ENCODE results near the gene SKIC8. TPM values are rescaled to one million over a fixed set of nuclear protein-coding genes. Genes with fewer than 3 reads are reported as not detected.
"Not testable (repeated sequence)": the region's sequence is repeated elsewhere in the genome, so short reads cannot be mapped to it uniquely, and the experiment has no call there.

SKIC8 gene
- total RNA-seq, 1 experiment from 2014 or later = 64.0 TPM

DNA sequence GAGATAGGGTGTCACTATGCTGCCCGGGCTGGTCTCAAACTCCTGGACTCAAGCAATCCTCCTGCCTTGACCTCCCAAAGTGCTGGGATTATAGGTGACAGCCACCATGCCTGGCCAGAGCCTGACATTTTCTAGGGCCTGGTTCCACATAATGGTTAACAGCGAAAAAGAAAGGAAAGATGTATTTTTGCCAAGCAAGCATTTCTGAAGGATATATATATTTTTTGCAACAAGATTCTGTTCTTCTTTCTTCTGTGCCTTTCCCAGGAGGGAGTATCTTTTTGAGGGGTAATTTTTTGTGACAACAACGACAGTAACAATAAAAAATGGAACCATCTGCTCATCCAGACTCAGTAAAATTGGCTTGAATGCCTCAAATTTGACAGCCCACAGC lies 43.4 kb downstream of the SKIC8 start:
- no peak for DNase-seq (ENCODE audit: low spot score)

DNA sequence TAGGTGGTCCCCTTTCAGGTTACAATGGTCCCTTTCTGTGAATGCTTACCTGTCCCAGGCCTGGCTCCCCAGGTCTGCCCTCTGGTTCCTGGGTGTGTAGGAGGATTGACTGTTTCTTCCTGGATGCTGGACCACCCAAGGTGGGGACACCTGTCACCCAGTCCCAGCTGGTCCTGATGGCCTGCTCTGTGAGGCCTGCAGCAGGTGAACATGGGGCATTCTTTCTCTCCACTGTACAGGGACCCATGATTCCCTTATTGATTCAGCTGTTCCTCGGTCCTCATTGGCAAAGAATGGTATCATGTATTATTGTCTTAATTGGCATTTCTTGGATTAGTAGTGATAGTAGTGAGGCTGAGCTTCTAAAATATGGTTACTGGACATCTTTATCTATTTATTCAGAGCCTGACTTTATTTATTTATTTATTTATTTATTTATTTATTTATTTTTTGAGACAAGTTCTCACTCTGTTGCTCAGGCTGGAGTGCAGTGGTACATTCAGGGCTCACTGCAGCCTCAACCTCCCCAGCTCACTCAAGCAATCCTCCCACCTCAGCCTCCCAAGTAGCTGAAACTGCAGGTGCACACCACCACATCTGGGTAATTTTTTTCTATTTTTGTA lies 43.9 kb downstream of the SKIC8 start:
- no peak for DNase-seq (ENCODE audit: low spot score)

DNA sequence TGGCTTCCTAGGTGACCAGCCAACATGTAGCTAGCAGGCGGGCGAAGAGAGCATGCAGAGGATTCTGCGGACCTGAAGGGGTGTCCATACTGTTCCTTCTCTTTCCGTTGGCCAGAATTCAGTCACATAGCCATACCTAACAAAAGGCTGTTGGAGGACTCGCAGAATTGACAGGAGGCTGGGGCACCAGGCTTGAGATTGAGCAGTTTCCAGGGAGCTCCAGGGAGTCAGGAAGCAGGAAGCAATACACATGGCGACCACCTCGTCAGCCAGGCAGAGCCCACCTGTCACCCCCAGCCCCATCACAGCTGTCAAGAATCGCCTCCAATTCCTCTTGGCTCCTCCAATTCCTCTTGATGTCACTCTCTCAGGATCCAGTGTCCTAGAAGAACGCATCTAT lies 48.3 kb downstream of the SKIC8 start:
- DNase-seq (ENCODE audit: low spot score) = no peak

DNA sequence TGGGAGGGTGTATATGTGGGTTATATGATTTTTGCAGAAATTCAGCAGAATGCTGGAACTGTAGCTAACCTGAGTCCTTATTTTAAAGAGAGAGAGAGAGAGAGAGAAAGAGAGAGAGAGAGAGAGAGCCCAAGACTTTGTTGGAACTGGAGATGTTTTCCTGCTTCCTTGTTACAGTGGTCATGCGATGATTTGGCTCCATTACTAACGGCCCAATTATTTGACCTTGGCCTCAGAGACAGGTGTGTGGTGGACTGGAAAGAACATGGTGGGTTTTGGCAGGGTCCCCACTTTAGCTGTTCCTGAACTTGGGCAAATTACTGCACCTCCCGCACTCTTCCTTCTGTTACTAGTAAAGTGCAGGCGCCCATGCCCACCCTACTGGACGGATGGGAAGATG lies 50.3 kb downstream of the SKIC8 start:
- DNase-seq (ENCODE audit: low spot score) = no peak

DNA sequence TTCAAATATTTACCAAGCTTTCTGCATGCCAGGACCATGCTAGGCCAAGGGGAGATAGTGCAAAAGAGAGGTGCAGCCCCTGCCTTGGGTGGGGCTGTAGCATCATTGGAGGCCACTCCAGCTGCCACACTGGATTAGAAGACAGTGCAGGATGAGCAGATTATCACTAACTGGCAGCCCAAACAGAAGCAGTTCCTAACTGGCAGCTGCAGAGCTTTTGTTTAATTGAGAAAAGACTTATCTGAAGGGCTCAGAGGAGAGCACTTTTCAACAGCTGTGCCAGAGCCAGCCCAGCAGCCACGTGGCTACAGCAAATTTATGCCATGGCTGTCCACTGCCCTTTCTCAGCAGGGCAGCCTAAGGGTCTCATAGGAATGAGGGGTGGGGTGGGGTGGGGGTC lies 51.5 kb downstream of the SKIC8 start:
- no peak for DNase-seq (ENCODE audit: low spot score)

DNA sequence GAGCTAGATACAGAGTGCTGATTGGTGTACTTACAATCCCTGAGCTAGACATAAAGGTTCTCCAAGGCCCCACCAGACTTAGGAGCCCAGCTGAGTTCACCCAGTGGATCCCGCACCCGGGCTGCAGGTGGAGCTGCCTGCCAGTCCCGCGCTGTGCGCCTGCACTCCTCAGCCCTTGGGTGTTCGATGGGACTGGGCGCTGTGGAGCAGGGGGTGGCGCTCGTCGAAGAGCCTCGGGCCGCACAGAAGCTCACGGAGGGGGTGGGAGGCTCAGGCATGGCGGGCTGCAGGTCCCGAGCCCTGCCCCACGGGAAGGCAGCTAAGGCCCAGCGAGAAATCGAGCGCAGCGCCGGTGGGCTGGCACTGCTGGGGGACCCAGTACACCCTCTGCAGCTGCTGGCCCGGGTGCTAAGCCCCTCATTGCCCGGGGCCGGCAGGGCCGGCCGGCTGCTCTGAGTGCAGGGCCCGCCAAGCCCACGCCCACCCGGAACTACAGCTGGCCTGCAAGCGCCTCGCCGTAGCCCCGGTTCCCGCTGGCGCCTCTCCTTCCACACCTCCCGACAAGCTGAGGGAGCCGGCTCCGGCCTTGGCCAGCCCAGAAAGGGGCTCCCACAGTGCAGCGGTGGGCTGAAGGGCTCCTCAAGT lies 53.3 kb downstream of the SKIC8 start:
- DNase-seq (ENCODE audit: low spot score) = not testable (repeated sequence)

DNA sequence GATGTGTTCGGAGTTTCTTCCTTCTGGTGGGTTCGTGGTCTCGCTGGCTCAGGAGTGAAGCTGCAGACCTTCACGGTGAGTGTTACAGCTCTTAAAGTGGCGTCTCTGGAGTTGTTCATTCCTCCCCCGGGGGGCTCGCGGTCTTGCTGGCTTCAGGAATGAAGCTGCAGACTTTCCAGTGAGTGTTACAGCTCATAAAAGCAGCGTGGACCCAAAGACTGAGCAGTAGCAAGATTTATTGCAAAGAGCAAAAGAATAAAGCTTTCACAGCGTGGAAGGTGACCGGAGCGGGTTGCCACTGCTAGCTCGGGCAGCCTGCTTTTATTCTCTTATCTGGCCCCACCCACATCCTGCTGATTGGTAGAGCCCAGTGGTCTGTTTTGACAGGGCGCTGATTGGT lies 54.0 kb downstream of the SKIC8 start:
- not testable (repeated sequence) for DNase-seq (ENCODE audit: low spot score)

DNA sequence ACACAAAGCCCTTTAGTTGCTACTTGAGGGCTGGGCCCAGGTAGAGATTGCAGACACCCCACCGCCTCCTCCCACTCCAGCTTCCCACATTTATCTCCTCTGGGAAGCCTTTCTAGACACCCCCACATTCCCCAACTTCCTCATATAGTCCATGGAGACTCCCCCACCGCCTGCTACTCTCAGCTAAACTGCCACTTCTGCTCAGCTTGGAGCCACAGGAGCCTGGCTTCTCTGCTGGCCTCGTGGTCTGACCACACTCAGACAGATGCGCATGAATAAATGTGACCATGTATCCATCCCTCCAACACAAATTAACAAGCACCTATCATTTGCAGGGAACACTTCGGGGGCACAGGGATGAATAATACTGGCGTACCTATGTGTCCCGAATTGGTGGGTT lies 54.5 kb downstream of the SKIC8 start:
- DNase-seq (ENCODE audit: low spot score) = no peak

DNA sequence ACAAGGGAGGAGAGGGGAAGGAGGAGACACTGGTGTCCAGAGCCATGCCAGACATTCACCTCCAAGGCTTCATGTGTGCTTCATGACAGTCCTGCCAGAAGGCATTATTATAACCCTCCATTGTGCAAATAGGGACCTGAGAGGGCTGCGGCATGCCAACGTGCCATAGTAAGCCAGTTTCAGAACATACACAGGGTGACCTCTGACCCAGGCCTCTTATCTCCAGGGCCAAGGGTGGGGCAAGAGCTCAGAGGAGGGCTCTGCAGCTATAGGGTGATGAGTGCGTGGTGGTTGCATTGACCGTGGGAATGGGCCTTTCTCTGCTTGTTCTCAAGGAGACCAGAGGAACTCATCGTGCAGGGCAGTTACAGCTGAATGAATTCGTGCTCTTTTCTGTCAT lies 55.3 kb downstream of the SKIC8 start:
- no peak for DNase-seq (ENCODE audit: low spot score)

DNA sequence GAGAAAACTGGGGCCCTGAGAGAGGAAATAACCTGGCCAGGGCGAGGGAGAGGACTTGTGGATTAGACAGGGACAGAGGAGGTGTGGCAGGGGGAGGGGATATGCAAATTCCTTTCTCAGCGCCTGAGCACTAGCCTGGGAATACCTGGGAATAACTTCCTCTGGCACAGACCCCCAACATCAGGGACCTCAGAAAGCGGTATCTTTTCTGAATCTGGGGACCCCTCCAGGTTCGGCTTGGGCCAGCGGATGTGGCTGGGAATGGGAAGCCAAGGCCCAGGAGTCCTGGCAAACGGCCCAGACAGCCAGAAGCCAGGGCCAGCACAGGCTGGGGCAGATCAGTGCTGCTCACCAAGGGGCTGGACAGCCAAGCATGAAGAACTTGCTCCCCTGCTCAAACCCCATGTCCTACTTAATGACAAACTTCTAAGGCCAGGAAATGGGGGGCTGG lies 55.9 kb downstream of the SKIC8 start:
- no peak for DNase-seq (ENCODE audit: low spot score)

DNA sequence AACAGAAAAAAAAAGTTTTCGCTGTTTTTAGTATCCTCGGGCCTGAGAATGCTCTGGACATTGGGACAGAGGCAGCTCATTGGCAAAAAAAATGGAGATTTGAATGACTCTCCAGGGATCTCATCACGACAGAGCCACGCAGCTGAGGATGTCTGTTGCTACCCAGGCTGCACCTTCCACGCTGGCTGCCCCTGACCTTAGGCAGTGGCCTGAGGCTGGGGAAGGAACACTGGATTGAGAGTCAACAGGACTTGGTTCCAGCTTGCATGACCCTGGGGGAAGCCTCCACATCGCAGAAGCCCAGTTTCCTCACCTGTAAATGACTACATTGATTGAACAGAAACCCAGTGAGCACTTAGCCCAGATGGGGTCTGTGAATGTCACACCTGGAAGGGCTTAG lies 56.4 kb downstream of the SKIC8 start:
- DNase-seq (ENCODE audit: low spot score) = no peak

DNA sequence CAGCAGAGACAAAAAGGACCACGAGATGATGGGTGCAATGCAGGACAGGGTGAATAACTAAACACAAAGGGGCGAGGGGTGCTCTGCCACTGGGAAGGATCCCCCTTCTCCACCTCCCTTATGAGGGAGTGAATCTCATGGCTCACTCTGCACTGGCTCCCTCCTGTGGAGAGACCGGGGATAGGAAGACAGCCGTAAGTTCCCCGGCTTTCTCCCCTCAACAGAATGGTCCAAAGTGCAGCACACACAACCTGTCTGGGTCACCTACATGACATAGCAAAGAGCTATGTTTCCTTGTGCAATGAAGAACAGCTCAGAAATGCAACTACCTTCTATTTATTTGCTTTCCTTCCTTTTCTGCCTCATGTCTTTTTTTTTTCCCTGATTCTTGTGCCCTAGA lies 57.3 kb downstream of the SKIC8 start:
- no peak for DNase-seq (ENCODE audit: low spot score)

DNA sequence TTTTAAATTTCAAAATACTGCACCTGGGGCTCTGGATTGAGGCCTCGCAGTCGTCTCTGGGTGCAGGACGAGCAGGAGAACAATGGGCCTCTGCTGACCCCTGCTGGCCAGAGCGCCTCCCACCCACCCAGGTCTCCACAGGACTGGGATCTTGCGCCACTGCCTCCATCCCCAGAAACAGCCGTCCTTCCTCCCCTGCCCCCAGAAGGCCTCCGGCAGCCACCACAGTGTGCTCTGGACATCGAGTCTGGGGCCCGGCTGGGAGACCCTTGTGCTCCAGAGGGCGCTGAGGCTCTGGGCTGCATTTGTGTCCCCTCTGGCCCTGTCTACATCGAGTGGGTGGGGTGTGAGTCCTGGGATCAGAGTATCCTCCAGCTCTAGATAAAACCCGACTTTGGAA lies 58.4 kb downstream of the SKIC8 start:
- DNase-seq (ENCODE audit: low spot score) = peak; percentile 93

DNA sequence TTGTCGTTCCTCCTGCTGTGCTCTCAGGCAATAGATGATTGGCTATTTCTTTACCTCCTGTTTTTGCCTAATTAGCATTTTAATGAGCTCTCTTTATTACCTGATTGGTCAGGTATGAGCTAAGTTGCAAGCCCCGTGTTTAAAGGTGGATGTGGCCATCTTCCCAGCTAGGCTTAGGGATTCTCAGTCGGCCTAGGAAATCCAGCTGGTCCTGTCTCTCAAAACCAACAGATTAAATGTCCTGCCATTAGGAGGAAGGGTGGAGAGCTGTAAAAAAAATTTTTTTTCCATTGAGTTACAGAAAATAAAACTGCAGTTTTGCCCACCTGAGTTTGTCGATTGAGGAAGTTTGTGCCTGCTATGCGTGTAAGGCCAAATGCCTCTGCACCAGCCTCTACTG lies 59.6 kb downstream of the SKIC8 start:
- no peak for DNase-seq (ENCODE audit: low spot score)

DNA sequence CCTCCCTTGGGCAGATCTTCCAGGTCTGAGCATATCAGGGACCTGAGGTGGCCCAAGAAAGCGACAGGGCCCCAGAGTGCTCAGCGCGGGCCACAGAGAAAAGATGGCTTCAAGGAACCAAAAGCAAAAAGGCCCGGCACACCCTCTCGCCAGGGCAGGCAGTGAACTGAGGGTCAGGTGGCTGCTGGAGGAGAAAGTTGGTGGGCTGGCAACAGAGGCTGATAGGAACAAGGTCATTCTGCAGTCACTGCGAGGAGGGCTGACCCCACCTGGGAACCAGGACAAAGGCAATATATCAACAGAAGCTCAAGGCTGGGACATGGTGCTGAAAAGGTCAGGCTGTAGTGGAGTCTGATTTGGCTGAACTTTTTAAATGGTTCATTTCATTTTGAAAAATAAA lies 62.3 kb downstream of the SKIC8 start:
- no peak for DNase-seq (ENCODE audit: low spot score)

DNA sequence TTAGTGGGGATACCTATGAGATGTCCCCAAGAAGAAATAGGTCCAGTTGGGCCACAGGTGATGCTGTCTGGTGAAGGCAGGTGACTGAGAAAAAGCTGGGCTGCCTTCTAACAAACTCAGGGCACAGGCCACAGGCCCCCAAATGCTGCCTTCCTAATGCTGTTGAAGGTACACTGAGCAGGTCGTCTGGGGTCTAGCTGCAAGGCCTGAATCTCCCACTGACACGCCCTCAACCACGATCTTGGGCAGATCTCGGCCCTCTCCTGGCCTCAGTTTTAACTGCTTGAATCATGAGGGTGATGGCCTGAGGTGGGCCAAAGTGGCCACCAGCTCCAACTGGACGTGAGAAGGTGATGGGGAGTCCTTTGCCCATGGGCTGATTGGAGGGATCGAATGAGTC lies 62.9 kb downstream of the SKIC8 start:
- DNase-seq (ENCODE audit: low spot score) = no peak

DNA sequence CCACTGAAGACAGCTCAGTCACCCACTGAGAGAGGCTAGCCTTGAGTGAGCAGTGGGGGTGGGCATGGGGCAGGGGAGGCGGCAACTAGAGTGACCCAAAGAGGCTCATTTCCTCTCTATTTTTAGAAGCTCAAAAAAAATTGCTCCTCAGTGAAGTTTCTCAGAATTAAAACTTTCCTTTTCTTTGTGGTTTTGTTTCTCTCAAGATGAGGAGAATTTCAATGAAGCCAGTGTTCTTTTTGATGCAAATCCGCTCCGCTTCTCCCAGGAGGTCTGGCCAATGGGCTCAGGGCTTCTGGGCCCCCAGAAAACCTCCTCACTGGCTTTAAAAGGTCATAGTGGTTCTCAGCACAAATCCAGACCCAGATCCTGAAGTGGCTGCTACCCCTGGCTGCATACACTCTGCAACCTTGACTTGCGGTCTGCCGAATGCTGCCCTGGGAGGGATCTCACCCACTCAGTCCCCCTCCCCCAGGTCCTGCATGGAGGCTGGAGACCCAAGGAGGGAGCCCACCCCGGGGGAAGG lies 64.8 kb downstream of the SKIC8 start, which contains the start of gene ACSBG1:
TSS of gene ACSBG1 (minus strand) at position 51 of the 526 bp plus-strand sequence. CDS start 64 bp downstream, outside the sequence.
- no peak for DNase-seq (ENCODE audit: low spot score)

DNA sequence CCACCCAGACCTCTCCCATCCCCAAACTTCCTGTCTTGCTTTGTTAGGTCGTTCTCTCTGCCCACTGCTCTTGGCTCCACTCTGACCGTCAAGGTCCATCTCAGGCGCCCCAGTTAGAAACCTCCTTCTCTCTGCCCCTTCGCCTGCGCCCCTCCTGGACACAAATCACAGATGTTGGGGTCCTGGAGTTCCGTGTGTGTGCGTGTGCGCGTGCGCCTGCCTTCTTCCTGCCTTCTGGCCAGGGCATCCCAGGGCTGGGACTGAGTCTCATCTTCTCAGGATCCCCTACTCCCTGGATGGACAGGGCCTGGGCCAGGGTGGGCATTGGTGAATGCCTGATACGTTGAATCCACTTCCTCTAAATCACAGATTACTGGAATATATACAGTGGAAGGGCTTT lies 65.9 kb downstream of the SKIC8 start:
- DNase-seq (ENCODE audit: low spot score) = no peak

Small RNA genes lying within 50 kb of the gene (small RNA-seq; reads per million reads assigned to genes)
- not detected for gene AC090607.5

Other genes starting within 250 kb of the SKIC8 start
- gene TBC1D2B, start 221.9 kb downstream of the SKIC8 start, total RNA-seq (2014; rRNA removed; shearing (Covaris generic)) = 20.4 and 25.1 TPM in 2 replicates
- gene SH2D7, start 207.0 kb downstream of the SKIC8 start, total RNA-seq (2014; rRNA removed; shearing (Covaris generic)) = 0.05 TPM in 1 of 2 replicates, not detected in the other
- 0.44 and 0.74 TPM in 2 replicates for gene CIB2, start 168.2 kb downstream of the SKIC8 start, total RNA-seq (2014; rRNA removed; shearing (Covaris generic))
- gene IDH3A, start 150.2 kb downstream of the SKIC8 start, total RNA-seq (2014; rRNA removed; shearing (Covaris generic)) = 34.4 and 35.8 TPM in 2 replicates
- gene ACSBG1, start 65.0 kb downstream of the SKIC8 start, total RNA-seq (2014; rRNA removed; shearing (Covaris generic)) = 1.4 and 3.6 TPM in 2 replicates
- 10.2 and 16.0 TPM in 2 replicates for gene DNAJA4, start 35.0 kb downstream of the SKIC8 start, total RNA-seq (2014; rRNA removed; shearing (Covaris generic))
- not detected in 2 replicates for gene CRABP1, start 40.7 kb upstream of the SKIC8 start, total RNA-seq (2014; rRNA removed; shearing (Covaris generic))
- gene IREB2, start 138.6 kb upstream of the SKIC8 start, total RNA-seq (2014; rRNA removed; shearing (Covaris generic)) = 12.2 and 13.0 TPM in 2 replicates
- 4.4 and 7.1 TPM in 2 replicates for gene HYKK, start 208.0 kb upstream of the SKIC8 start, total RNA-seq (2014; rRNA removed; shearing (Covaris generic))
- 167 and 195 TPM in 2 replicates for gene PSMA4, start 240.8 kb upstream of the SKIC8 start, total RNA-seq (2014; rRNA removed; shearing (Covaris generic))

Data from HT-29 (cell line).